ENCODE measurements around the gene NADK. TPM values are rescaled to one million over a fixed set of nuclear protein-coding genes. Genes with fewer than 3 reads are reported as not detected.

Gene NADK, protein sequence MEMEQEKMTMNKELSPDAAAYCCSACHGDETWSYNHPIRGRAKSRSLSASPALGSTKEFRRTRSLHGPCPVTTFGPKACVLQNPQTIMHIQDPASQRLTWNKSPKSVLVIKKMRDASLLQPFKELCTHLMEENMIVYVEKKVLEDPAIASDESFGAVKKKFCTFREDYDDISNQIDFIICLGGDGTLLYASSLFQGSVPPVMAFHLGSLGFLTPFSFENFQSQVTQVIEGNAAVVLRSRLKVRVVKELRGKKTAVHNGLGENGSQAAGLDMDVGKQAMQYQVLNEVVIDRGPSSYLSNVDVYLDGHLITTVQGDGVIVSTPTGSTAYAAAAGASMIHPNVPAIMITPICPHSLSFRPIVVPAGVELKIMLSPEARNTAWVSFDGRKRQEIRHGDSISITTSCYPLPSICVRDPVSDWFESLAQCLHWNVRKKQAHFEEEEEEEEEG
- 20.2 TPM for total RNA-seq (ENCODE audit: insufficient read depth, low replicate concordance)

DNA sequence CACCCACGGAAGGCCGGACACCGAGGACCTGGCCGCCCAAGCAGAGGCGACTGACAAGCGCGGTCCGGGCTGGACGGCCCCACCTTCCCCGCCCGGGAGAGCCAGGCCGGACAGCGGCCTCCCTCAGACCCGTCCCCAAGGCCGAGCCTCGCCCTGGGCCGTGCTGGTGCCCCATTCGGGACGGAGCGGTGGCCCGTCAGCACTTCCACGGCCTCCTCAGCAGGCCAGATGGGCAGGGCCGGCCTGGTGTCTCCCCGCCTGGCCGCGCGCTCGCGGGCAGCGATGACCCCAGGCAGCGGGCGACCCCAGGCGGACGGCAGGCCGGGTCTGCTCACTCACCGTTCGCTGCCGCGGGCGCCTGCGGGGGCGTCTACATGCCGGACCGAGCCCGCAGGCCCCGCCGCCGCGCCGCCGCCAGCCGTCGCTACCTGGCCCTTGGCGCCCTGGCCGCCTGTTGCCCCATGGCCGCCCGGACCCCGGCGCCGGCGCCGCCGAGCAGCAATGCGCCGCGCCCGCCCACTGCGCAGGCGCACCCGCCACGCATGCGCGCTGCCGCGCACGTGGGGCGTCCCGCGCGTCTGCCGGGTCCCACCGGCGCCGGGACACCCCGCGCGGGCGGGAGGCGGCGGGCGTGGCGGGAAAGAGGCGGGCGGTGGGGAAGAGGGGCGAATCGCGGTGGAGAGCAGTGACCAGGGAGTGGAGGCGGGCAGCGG is at the start of gene NADK:
NADK (minus strand) TSS at position 521 of the 713 bp plus-strand sequence. CDS start 13,064 bp downstream, outside the sequence.
- DNase-seq (ENCODE audit: low spot score) = peak; percentile 58

DNA sequence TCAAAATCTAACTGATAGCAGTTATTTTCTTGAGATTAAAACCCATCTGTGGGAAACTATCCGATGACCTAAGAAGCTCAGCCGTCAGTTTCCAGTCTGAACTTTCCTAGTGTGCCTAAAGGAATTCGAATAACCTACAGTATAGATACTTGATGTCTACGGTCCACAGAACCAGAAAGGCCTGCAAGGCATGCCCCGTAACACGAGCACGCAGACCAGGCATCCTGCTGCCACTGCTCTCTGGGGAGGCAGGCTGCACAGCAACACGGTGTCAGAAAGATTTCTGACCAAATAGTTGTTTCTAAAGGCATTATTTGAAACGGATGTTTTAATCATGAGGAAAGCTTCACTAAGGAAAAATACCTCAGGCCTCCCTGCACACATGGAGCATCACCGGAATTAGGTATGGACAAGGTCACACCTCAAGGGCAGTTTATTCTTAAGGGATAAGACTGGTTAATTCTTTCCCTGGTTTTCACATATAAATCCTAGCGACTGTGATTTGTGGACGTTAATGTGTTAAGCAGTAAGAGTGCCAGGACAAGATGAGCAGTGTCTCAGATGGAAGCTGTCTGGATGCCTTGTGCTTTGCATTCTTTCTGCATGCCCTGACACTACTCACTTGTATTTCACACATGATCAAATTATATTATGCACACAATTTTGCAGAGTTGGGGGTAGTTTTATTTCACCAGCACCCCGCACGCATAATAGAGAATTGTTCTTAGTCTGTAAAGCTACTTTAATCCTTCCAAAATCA is 49.0 kb upstream of the NADK start:
- no peak for DNase-seq (ENCODE audit: low spot score)

DNA sequence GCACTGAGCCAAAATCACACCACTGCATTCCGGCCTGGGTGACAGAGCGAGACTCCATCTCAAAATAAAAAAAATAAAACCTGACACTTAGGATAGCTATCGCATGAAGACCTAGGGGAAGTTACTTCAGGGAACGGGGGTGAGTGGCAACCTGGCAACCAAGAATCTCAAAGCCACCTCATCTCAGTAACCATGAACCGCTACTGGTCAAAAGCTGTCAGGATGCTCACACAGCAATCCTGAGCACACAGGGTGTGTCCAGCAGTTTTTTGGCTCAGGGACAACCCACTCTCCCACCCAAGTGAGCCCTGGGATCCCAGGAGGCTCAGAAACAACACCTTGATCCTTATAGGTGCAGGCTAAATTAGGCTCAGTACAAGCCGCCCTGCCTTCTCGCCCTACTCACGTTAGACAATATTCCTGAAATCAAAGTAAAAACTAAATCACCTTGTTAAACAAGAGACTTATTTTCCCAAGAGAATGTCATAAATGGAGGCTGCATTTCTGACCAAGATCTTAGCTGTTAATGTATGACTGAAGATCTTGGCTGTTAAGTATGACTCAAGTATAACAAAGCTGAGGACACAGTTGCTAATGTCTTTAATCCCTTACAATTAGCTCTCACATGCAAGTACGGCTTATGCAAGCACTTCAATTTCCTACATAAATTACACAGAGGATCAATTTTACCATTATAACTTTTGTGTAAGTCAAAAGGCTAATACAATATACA is 48.3 kb upstream of the NADK start:
- no peak for DNase-seq (ENCODE audit: low spot score)

DNA sequence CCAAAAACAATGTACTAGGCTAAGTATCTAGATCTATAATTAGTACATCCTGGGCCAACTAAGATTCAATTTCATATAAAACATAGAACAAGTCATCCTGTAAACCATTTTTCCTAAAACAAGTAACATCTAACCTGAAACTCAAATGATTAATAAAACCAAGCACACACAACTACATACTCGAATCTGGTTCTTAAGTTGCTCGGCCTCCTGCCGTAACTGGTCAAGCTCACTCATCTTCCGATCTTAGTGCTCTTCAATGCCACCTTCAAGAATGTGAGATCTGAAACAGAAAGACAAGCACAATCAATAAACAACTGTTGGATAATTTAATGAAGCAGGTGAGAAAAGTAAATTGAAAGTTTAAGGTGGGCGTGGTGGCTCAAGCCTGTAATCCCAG is 46.9 kb upstream of the NADK start:
- no peak for DNase-seq (ENCODE audit: low spot score)

DNA sequence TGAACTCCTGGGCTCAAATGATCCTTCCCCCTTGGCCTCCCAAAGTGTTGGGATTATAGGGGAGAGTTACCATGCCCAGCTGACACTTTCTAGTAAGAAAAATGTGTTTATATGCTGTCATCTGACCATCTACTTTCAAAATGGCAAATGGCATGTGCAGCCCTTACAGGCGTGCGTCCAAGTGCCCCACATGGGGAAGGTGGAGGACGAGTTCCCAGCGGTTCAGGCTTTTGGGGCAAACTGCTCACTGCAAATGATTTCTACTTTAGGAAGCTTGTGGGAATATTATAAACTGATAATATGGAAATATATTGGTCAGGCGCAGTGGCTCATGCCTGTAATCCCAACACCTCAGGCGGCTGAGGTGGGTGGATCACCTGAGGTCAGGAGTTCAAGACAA is 41.5 kb upstream of the NADK start:
- no peak for DNase-seq (ENCODE audit: low spot score)

DNA sequence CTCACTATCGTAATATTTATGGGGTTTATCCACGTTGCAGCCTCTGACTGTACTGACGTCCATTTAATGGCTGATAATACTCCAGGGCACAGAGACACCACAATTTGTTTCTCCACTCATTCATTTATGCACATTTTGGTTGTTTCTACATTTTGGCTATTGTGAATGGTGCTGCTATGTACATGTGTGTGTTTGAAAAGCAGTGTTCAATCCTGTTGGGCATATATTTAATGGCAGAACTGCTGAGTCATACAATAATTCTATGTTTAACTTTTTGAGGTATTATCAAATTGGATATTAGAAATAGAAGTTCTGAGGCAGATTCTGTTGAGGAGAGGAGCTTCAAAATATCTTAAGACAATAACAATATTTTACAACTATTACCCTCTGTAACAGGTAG is 39.0 kb upstream of the NADK start:
- DNase-seq (ENCODE audit: low spot score) = no peak

DNA sequence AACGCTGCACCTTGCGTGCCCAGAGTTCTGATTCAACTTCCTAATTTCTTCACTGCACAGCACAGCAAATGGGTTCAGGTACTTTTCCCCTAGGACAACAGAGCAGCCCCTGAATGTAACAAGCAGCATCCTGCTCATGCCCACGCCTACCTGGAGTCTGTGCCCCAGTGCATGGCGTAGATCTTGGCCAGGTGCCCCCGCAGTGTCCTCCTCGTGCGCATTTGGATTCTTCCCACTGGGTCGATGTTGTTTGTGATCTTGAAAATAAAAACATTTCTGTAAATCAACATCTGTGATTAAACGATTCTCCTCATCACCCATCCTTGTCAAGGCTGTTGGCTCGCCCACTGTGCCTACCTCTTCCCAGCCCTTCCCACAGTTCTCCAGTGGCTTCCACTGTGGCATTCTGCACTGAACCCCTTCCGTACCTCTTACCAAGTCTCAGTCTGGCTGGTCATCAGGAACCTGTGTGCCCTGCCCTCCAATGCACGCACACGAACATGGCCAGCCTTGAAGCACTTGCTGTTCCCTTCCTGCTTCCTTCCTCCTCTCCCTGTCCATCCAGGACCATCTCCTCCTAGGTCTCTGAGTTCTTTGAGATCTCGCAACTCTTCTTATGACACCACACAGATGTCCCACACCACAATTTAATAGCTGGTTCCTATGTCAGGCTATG is 37.5 kb upstream of the NADK start:
- DNase-seq (ENCODE audit: low spot score) = no peak

DNA sequence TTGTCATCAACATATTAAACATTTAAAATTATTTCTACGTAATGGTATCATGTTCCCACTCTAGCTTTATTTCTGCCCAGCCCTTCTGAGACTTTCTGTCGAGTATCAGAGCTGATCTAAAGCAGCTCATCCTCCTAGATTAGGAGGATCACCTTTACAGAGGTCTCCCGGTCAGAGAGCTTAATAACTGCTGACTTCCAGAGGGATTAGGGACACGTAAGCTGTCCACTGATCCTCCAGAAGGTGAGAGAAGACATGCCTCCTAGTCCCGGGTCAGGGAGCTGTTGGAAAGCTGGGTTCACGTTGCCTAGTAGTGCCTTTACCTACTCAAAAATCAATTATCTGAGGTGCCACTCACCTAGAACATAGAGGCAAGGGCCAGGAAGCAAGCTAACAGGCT is 31.2 kb upstream of the NADK start:
- peak; percentile 45 for DNase-seq (ENCODE audit: low spot score)

DNA sequence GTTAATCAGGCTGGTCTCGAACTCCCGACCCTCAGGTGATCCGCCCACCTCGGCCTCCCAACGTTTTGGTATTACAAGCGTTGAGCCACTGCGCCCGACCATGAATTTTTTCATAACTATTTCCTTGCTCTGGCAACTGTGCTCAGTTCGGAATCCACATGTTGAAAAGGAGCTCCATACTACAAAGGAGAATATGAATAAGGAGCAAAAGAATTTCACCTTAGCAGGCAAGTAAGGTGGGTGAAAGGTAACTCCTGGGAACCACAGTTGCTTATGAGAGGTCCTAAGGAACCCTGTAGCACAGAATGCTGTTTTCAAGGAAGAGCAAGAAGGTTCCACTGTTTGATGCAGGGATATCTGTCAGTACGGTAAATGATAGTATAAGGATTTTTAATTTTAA is 29.9 kb upstream of the NADK start:
- no peak for DNase-seq (ENCODE audit: low spot score)

DNA sequence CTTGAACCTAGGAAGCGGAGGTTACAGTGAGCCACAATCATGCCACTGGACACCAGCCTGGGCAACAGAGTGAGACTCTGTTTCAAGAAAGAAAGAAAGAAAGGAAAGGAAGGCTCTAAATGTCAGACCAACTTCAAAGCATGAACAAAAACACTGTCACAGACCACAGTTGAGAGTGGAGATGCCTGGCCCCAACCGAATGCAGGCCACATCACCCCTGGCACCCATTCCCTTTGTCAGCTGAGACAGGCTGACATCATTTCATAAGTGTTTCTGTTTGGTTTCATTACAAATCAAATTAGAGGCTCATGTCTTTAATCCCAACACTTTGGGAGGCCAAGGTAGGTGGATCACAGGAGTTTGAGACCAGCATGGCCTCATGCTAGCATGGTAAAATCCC is 28.6 kb upstream of the NADK start:
- no peak for DNase-seq (ENCODE audit: low spot score)

DNA sequence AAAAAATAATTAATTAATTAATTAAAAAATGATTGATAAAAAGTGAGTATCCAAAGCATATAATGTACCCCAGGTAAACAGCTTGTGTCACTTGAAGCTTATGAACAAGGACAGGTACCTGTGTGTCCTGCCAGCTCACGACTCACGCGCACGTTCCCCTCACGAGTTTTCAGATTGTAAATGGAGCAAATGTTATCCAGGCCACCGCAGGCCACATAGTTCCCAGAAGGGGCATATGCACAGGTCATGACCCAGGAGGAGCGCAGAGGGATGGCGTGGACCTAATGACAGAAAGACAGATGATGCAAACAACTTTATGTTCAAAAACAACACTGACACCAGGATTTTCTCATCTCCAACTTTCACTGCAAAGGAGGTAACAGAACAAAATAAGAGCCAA is 26.0 kb upstream of the NADK start:
- no peak for DNase-seq (ENCODE audit: low spot score)

DNA sequence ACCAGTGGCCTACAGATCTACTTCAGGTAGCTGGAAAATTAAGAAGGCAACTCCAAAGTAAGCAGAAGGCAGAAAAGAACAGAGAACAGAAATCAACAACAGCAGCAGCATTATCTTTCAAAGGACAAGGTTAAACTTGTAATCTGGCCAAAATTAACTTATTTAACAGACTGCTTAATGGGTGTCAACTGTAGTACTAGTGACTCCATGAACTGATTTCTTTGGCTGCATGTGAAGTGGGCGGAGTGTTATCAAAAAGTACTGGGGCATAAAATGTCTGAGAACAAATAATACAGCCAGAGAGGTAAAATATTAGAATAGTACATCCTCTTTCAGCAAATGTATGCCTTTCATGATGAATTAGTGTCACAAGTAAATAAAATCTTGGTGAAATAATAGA is 24.6 kb upstream of the NADK start:
- DNase-seq (ENCODE audit: low spot score) = no peak

DNA sequence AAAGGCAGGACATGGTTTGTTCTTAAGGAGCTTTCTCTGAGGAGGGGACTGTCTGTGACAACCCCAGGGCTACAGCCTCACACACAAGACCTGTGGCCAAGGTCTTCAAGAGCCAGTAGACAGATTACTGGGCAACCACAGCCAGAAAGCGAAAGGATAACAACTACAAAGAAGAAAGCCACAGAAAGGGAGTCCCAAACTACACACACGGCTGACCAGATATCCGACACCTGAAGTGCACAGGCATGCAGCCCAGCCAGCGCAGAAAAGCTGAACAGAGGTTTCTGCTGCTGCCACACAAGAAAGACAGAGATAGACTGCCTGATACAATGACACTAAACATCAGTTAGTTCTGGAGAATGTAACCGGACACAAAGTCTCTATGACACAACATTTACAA is 21.4 kb upstream of the NADK start:
- no peak for DNase-seq (ENCODE audit: low spot score)

DNA sequence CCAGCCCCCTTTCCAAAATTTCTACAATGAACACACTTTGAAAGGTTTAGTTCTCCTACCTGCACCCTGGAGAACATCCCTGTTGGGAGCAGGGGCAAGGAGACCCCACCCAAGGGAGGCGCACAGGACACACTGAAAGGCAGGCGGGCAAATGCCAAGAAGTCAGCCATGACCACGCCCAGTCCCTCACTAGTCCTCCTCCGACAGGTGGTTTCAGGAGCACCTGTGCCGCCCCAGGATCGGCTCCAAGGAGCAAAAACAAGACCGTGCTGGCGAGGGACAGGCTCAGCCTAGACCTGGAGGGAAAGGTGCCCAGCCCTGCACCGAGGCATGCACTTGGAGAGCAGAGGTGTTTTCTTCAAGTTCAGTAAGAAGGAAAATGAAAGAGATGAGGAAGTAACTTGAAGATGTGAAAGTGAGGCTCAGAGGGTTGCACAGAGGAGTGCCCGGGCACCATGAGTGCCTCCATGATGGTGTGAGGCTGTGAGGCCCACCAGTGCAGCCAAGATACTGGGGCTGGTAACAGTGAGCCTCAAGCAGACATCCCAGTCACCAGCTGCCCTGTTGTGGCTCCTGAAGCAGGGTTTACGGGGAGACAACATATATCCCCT is 19.6 kb upstream of the NADK start:
- no peak for DNase-seq (ENCODE audit: low spot score)

DNA sequence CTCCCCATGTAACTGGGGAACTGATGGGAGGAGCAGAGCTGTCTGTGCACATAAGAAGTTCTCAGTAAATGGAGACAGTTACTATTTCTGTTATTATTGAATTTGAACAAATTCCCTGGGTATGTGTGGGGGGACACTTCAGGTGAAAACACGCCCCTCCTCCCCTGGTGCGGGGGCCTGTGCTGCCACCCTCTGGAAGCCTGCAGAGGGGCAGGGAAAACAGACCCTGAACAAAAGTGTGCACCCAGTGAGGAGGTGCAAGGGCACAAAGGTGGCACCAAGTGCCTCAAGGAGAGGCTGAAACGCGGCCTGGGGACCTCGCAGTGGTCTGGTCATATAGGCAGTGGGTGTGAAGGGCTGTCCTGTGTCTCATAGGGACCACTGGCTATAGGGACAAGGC is 18.2 kb upstream of the NADK start:
- no peak for DNase-seq (ENCODE audit: low spot score)

DNA sequence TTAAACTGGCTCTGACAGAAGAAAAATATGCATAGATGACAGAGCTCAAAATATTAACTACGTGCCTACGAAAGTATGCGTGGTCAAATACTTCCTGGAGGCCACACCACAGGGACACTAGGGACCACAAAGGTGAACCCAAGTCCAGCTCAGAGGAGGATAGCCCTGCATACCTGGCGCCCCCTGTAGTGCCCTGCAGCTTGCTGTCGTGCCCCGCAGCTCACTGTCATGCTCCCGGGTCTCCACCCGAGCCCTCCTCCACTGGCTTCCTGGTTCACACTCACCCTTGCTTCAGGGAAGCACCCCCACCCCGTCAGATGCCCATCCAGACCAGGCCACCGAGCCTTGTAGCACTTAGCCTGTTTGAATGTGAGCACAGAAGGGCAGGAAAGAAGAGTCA is 16.7 kb upstream of the NADK start:
- no peak for DNase-seq (ENCODE audit: low spot score)

DNA sequence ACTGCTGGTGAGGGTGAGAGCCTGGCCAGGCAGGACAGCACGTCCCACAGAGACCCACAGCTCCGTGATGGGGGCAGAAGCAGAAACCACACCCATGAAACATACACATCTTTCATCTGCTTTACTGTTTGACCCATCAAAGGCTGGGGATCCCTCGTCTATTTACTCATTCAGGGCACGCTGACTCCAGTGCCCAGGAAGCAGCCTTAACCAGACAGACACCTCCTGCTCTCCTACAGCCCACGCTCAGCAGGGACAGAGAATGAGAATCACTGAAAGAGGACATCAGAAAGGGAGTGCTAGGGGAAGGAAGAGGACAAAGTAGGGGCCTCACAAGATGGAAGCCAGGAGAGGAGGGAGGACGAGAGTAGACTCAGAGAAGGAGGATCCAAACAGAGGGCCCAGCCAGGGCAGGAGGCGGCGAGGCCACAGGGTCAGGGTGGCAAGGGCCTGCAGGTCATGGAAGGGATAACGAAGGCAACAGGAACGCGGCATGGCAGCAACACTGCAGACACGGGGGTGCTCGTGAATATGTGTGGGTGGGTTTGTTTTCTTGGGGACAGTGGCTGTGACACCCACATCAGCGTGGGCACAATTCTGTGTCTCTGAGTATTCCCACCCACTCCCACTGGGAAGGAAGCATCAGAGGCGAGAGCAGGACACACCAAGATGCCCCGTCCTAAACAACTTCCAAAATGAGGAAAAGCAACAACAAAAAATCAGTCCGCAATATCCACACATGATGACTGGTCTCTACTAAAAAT is 15.4 kb upstream of the NADK start:
- no peak for DNase-seq (ENCODE audit: low spot score)

DNA sequence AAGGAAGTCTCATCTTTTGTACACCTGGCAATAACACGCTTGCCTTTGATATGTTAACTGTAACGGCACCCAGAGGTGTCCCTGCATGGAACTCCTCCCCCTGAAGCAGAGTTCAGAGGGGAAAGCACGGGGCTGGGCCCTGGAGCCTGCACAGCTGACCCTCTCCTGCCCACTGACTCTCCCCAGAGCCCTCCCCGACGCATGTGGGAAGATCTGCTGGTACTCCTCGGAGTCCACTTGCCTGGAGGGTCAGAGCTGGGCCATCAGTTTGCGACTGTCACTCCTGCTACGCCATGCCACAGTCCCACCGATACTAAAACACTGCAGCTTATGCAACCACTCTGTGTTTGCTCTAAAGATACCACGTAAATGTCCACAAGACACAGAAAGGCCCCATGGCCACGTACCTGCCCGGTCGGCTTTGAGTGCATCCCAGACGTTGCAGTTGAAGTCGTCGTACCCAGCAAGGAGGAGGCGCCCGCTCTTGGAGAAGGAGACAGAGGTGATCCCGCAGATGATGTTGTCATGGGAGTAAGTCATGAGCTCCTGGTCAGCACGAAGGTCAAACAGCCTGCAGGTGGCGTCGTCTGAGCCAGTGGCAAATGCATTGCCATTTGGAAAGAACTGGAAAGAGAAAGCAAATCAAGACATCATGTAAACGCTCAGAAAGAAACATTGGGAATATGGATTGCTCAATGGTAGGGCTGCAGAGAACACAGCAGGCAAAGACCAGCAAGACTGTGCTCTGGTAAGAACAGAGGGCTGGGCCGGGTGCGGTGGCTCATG is 10.6 kb upstream of the NADK start:
- no peak for DNase-seq (ENCODE audit: low spot score)

DNA sequence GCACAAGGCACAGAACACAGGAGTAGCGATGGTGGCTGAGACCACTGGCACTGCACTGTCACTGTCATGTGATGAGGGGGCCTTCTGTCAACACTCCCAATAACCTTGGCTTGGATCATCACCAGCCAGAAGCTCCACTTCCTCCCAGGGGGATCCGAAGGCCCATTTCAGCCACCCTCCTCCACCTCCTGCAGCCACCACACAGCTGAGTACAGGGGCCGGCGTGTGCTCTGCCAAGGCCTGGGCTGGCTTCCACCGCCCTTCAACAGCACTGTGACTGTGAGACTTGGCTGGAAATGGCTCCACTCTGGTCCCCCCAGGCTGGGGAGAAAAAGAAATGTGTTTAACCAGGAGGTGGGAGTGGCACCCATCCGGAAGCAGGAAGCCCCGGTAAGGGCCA is 9.9 kb upstream of the NADK start:
- no peak for DNase-seq (ENCODE audit: low spot score)

Measured in umbilical cord (tissue), 2 donors.